GM10847 (cell line): ENCODE measurements around the gene SEMA4G.

ENCODE experiments used
- POLR2A ChIP-seq: IDR thresholded peaks from 2 replicates; pipeline ENCODE4 v1.6.1; 2011; ENCODE audit not compliant: insufficient read length; ENCODE audit errors: extremely low read depth

Gene SEMA4G

DNA sequence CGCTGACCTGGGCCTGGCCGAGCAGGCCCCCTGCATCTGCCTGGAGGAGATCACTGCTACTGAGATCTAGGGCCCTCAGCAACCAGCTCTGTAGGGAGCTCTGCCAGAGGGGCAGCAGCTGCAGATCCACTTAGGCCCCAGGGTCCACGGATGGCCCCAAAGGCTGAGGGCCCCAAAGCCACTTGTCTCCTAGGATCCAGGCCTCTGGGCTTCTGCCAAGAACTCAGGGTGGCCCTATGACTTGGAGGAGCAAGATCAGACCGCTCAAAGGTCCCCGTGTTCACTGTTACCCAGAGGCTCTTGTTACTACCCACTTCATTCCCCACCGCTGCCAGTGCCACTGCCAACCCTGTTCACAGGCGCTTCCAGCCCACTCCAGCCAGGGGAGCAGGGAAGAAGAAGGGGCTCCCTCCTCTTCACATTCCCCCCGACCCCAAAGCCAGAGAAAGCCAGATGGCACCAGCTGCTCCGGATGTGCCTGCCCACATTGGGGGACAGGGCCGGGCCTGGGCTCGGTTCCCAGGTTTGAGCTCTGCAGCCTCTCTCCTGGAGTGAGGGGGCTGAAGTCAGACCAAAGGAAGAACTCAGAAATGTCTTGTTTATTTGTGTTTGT, 37.9 kb downstream of the SEMA4G start:
- no peak for TF ChIP-seq POLR2A

DNA sequence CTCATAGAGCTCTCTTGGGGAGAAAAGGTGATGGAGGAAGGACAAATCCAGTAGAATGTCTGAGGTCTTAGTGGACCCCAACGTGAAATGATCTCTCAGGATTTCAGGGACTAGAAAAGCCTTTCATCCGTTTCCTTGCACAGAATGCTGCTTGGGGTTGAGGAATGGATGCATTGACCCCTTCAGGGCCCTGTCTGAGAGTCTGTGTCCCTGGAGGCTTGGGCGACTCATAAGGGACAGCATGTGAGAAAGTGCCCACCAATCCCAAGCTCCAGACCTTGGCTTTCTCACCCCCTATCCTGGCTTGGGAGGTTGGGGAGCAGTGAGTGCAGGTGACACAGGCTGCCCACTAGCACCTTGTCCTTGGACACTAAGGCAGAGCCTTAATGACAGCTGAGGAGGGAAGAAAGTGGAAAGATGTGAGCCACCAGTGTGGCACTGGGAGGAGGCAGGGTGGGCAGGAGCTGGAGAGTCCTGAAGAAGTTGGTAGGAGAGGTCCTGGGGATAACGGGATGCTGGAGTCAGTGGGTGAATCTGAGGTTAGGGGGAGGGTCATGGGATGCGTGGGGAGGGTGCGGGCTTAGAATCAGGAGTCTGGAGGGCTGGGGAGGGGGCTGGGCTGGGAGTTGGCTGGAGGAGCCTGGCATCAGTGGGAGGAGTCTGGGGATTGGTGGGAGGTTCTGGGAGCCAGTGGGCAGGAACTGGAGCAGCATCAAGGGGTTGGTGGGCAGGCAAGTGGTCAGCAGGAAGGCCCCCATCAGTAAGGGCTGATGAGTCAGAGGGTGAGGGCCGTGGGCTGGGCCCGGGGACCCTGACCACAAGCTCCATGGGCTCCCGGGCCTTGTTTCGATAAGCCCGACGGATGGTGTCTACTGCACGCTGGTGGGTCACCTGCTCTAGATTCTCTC, 38.9 kb downstream of the SEMA4G start:
- no peak for TF ChIP-seq POLR2A

DNA sequence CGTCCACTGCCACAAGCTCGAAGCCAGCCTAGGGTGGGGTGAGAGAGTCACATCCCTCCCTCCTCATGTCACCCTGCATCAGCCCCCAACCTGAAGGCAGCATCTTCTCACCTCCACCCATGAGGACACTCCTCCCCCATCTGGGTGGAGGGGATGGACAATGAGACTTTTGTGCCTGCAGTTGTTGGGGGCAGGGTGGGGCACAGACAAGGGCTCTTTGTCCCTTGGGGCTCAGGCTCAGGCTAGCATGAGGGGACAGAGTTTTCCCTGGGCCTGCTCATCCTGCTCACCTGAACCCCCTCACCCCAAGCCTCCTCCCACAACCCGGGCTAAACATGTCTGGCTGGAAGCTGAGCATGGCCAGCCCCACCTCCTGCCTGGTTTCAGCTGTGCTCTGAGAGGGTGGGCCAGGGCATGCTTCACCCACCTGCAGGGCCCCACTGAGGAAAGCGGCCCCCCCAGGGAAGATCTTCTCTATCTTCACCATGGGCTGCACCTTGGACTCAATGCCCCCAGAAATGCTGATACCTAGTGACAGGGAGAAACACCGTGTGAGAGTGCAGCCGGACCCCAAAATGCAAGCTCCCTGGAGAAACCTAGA, 39.6 kb downstream of the SEMA4G start:
- TF ChIP-seq POLR2A: no peak

DNA sequence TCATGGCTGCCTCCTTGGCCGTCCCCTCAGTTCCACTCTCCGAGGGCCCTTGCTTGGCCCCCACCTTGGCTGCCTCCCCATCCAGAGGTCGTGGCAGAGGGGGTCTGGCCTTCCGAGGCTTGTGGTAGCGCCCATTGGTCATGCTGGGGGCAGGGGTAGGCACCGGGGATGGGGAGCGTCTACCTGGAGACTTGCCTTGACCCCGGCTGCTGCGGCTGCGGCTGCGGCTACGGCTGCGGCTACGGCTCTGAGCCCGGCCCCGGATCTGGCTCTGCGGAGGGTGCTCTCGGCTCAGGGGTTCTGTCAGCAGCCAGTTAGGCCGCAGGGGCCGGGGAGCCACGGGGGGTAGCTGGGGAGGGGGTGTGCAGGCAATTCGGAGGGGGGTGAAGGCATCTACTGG, 41.0 kb downstream of the SEMA4G start:
- no peak for TF ChIP-seq POLR2A

DNA sequence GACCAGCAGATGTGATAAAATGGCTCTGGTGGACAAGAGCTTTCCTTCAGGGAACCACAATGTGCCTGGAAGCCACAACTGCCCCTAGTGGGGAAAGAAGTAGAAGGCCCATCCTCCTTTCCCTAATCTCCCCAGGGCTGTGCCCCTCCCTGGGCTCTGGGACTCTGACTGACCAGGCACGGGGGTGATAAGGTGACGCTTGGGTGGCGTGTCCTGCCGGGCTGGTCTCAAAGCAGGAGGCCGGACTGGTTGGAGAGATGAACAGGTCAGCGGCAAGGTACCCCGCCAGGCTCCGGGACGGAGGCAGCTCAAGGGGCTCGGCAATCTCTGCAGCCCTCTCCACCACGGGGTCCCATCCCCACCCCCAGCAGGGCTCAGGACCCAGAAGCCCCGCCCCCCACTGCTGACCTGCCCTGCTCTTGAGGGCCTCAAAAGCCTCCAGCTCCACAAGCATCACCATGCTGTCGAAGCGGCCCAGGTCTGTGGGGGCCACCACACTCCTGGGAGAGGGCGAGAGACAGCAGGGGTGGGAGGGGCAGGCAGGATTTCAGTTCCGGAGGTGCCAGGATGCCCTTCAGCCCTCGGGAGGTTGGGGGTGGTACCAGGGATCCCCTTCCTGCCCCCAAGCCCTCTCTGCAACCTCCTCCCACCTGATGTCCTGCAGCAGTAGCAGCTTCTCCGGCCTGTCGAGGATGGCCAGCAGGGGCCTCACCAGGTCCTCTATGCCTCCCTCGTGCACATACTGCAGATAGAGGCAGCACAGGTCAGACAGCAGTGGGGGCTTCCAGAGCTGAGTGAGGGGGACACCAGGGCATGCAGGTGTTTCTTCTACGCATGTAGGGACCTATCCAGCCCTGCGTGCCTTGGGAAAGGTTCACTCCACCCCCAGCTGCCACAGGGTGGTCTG, 42.5 kb downstream of the SEMA4G start:
- no peak for TF ChIP-seq POLR2A

DNA sequence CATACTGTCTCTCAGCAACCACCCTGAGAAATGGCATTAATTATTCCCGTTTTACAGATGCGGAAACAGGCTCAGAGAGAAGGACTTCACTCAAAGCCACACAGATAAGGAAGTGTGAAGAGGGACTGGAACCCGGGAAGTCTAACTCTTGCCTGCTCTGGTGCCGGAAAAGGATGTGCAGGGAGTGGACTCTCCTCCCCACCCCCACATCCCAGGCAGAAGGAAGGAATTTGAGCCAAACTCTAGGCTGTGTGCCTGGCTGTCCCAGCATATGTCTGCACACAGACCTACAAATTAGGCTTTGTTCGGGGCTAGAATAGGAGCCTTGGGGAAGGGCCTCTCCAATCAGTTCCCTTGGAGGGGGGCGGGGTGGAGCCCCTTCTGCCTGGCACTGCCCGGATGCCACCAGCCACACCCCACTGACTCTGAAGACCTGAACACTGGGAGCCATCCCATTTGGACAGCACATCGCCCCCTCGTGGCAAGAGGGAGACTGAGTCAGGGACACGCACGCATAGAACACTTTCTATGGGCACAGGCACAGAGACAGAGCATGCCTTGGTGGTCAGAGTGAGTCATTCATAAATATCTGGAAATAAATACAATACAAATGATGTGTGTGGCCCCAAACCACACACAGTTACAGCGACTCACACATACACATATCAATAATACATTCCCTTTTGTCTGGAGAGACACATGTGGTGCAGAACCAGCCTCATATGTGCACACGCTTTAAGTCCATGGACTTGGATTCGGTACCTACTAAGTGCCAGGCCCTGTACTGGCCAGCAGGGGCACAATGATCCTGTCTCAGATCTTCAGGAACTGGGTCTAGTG, 43.4 kb downstream of the SEMA4G start:
- no peak for TF ChIP-seq POLR2A

DNA sequence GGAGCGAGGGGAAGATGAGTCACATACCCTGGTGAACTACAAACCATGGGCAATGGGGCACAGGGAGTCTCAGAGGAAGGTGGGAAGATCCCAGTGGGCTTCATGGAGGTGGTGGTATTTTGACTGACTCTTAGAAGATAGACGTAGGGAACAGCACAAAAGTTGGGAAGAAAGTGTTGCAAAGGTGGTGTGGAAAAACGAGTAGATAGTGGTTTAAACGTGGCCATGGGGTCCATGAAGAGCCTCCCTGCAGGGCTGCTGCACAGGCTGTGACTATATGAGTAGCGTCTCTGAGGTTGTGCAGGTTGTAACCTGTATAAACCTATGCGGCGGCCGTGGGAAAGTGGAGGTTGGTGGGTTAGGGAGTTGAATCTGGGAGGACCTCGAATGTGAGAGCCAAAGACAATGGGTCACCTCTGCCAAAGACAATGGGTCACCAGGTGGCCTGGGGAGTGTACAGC, 44.1 kb downstream of the SEMA4G start:
- no peak for TF ChIP-seq POLR2A

DNA sequence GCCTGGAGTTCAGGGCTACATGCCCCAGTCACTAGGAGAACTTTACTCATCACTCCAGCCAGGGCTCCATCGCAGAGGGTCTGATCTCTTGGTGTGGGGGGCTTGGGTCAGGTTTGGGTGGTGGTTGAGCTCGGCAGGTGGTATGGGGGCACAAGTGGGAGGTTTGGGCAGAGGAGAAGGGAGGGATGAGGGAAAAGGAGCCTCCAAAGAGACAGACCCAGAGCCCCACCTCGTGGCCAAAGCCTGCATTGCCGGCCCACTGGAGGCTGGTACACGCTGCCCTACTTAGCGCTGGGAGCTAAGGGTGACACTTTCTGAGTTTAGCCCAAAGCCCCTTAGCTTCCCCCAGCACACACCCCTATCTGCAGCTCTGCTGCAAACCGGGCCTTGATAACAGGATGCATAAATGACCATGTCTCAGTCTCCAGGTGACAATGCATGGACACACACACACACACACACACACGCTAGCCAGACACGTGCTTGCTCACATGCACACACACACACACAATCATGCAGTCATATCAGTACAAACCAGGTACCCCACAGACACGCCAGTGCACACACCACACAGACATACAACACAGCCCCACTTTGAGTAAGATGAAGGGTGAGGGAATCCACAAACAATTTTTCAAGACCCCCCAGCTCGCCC, 45.1 kb downstream of the SEMA4G start:
- no peak for TF ChIP-seq POLR2A

DNA sequence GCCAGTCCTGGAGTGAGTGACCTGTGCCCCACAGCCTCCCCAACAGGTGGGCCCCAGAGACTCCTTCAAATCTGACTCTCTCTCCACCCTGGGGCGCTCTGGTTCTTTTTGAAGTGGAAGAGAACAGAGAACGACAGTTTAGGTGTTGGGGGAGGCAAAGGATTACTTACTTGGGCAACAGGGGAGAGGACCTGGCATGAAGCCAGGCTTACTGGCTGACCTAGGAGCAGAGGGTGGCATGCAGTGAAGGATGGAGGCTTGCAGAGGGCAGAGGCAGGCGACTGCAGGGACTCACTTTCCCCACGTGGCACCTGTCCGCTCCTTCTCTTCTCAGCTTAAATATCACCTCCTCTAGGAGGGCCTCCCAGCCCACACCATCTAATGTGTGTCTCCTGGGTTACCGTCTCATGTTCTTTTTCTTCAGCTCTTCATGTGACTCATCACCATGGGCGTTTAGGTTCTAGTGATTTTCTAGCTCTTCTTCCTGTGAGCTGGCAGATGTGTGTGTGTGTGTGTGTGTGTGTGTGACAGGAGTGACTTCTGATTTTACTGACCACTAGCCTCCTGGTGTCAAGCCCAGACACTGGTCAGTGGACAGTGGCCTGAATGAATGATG, 45.8 kb downstream of the SEMA4G start:
- TF ChIP-seq POLR2A: no peak

DNA sequence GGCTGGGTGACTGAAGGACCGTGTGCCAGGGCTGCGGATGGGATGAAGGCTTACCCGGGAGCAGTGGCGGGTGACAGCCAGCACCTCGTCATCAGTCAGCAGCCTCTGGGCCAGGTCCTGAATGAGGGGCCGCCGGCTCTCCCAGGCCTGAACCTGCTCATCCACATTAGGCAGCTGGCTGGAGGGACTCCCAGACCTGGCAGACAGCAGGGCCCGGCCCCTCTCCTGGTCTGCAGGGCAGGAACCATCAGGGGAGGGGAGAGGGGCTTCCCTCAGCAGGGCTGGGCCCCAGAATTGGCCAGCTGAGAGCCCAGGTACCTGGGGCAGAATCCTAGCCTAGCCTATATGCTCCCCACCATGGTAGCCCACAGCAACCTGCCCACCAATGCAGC, 46.3 kb downstream of the SEMA4G start:
- TF ChIP-seq POLR2A: no peak

DNA sequence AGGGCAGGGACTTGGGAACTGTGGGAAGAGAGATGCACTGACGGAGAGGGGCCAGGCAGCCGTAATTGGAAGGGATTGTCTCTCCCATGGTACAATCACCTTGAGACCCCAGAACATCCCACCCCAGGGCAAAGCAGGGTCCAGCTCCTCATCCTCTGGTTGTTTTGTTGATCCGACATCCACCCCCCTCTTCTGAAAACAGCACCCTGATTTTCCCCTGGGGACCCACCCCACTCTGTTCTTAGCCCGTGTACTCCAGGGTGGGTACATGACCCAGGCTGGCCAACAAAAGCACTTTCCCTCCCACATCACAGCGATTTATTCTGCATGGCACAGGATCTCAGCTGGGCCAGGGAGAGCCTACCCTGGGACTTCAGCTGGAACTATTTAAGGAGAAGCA, 47.5 kb downstream of the SEMA4G start:
- no peak for TF ChIP-seq POLR2A

DNA sequence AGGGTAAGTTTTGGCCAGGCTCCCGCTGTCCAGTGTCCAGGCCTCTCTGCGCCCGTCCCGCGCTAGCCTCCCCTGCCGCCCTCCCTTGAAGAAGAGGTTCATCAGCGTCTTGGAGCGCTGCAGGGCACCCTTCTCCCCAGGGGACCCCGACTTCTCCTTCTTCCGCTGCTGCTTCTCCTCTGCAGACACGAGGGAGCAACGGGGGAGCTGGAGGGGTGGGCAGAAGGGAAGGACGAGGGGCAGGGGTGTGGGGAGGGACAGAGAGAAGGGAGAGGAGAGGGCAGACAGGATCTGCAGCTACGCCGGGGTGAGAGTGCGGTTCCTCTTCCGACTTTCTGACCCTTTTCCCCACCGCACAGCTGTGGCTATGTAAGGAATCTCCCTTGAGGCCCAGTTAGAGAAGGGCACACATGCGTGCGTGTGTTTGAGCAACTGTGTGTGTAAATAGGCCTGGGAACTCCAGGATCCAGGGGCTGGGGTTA, 48.9 kb downstream of the SEMA4G start:
- no peak for TF ChIP-seq POLR2A
